GM12892 (cell line): Measurements from ENCODE around the gene EGFR.

Experiments
- POLR2A ChIP-seq: IDR thresholded peaks from 2 replicates; pipeline ENCODE4 v1.6.1; 2011; ENCODE audit warnings: low read depth, low read length, control low read depth
- POLR2AphosphoS5 ChIP-seq: IDR thresholded peaks from 2 replicates; pipeline ENCODE4 v1.6.1; 2011; ENCODE audit warnings: low read depth, low read length, control low read depth
- TAF1 ChIP-seq: IDR thresholded peaks from 2 replicates; pipeline ENCODE4 v1.6.1; 2011; ENCODE audit warnings: low read depth, mild to moderate bottlenecking, control low read depth, low read length, borderline replicate concordance

GRCh38 chr7:55060085-55060484 lies 41.3 kb downstream of the EGFR start:
- TF ChIP-seq POLR2A (no peak), TAF1 (no peak), POLR2AphosphoS5 (no peak)
